ENCODE measurements around the gene DGKD. TPM values are rescaled to one million over a fixed set of nuclear protein-coding genes. Genes with fewer than 3 reads are reported as not detected.

Gene DGKD
- total RNA-seq, 1 experiment from 2014 or later, result 105 TPM

DNA sequence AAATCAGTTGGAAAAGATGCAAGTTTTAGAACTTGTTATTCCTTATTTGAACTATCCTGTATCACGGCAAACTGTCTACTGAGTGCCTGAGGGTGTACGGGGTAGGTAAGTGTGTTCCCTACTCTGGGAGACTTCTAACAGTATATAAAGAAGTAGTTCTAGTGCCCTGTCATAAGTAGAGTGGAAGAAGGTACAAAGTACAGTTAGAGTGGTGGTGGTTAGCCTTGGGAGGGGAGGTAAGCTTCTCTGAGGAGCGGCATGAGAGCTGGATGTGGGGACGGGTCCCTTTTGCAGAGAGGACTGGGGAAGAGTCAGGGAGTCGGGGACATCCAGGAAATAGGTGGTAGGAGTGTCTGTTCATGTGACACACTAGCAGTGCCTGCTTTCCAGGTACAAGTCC, 48.5 kb downstream of the DGKD start:
- DNase-seq, result no peak
- Mint-ChIP-seq H3K4me3 (ENCODE audit: unreplicated experiment) (no peak overlapping the region), H3K9me3 (ENCODE audit: unreplicated experiment) (no peaks in the 10 kb centered on the region), H3K27me3 (ENCODE audit: insufficient read depth, unreplicated experiment) (no peaks in the 10 kb centered on the region), H3K4me1 (ENCODE audit: low read depth, unreplicated experiment) (peaks cover 16% of the 10 kb centered on the region), H3K27ac (ENCODE audit: unreplicated experiment) (peak overlapping the region; percentile 37), H3K36me3 (ENCODE audit: insufficient read depth, unreplicated experiment) (peaks cover 65% of the 10 kb centered on the region)
- Histone ChIP-seq H3K9me3 (no peaks in the 10 kb centered on the region), H3K36me3 (ENCODE audit: control insufficient read depth, insufficient read depth, low read length) (no peaks in the 10 kb centered on the region), H3K4me1 (no peaks in the 10 kb centered on the region), H3K4me3 (ENCODE audit: low read depth, low read length) (no peak overlapping the region), H3K27me3 (replicated peaks; ENCODE audit: control insufficient read depth, insufficient read depth, low read length) (no peaks in the 10 kb centered on the region)
- intact Hi-C loops (cut with micrococcal nuclease; ENCODE audit: unreplicated experiment), result no loop called here
- CTCF ChIA-PET, result no interaction called here
- POLR2A ChIA-PET, result no interaction called here
- BruUV-seq (replicated peaks), result no TSS peak
- TF ChIP-seq, protein P1, sequence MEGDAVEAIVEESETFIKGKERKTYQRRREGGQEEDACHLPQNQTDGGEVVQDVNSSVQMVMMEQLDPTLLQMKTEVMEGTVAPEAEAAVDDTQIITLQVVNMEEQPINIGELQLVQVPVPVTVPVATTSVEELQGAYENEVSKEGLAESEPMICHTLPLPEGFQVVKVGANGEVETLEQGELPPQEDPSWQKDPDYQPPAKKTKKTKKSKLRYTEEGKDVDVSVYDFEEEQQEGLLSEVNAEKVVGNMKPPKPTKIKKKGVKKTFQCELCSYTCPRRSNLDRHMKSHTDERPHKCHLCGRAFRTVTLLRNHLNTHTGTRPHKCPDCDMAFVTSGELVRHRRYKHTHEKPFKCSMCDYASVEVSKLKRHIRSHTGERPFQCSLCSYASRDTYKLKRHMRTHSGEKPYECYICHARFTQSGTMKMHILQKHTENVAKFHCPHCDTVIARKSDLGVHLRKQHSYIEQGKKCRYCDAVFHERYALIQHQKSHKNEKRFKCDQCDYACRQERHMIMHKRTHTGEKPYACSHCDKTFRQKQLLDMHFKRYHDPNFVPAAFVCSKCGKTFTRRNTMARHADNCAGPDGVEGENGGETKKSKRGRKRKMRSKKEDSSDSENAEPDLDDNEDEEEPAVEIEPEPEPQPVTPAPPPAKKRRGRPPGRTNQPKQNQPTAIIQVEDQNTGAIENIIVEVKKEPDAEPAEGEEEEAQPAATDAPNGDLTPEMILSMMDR (IDR thresholded peaks at IDR 0.05; ENCODE audit: insufficient read depth in 1 of 2, low read depth in 1 of 2, low read length in 1 of 2, severe bottlenecking in 1 of 2, unreplicated experiment in 1 of 2), result no peak

DNA sequence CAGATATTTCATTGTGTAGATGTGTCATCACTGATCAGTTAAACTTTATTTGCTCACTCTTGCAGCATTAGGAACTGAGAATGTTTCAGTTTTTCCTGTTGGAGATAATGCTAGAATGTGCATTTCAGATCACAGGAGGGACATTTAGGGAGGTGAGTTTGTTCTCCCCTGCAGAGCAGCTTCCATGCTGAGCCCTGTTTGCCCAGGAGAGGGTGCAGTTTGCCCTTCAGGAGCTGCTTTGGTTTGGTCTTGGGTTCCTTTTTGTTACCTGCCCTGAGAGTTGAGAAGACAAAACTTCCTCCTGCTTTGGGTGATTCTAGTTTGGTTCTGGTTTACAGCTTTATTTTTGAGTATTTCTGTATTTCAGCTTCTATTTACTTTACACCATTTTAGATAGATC, 49.9 kb downstream of the DGKD start:
- TF ChIP-seq, protein P1 (IDR thresholded peaks at IDR 0.05; ENCODE audit: insufficient read depth in 1 of 2, low read depth in 1 of 2, low read length in 1 of 2, severe bottlenecking in 1 of 2, unreplicated experiment in 1 of 2), result peak; percentile 46 to 75
- Mint-ChIP-seq H3K4me1 (ENCODE audit: low read depth, unreplicated experiment) (peaks cover 20% of the 10 kb centered on the region), H3K4me3 (ENCODE audit: unreplicated experiment) (no peak overlapping the region), H3K27me3 (ENCODE audit: insufficient read depth, unreplicated experiment) (no peaks in the 10 kb centered on the region), H3K27ac (ENCODE audit: unreplicated experiment) (peak overlapping the region; percentile 58), H3K36me3 (ENCODE audit: insufficient read depth, unreplicated experiment) (peaks cover 65% of the 10 kb centered on the region), H3K9me3 (ENCODE audit: unreplicated experiment) (no peaks in the 10 kb centered on the region)
- Histone ChIP-seq H3K27me3 (replicated peaks; ENCODE audit: control insufficient read depth, insufficient read depth, low read length) (no peaks in the 10 kb centered on the region), H3K9me3 (no peaks in the 10 kb centered on the region), H3K36me3 (ENCODE audit: control insufficient read depth, insufficient read depth, low read length) (no peaks in the 10 kb centered on the region), H3K4me1 (no peaks in the 10 kb centered on the region), H3K4me3 (ENCODE audit: low read depth, low read length) (no peak overlapping the region)
- POLR2A ChIA-PET, result no interaction called here
- BruUV-seq (replicated peaks), result no TSS peak
- CTCF ChIA-PET, result interaction anchor here (1.0 to 1.2 kb wide), 3 partner anchors 11 to 39 kb away, joined by 3 to 7 read pairs (median 3); no protein-coding TSS in a partner anchor
- DNase-seq, result peak in 1 of 2 experiments; percentile 49
- intact Hi-C loops (cut with micrococcal nuclease; ENCODE audit: unreplicated experiment), result loop anchor here (1.0 kb wide), 1 partner anchor 39 kb away; no protein-coding TSS in a partner anchor

DNA sequence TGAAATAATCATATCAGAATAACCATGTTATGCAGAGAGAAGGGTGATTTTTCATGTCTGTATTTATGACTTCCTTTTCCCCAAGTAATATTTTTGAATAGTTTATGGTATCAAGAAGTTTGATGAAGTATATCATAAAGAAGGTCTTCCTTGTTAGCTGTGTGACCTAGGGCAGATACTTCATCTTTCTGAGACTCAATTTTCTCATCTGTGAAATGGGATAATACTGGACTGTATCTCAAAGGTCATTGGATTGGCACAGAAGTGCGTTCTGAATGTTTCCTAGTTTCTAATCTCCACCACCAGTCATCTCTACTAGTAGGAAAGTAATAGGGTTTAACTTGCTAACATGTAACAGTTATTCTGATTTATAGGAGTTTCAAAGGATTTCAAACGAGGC, 52.6 kb downstream of the DGKD start:
- no peaks in the 10 kb centered on the region for H3K9me3 ChIP-seq
- CTCF ChIA-PET, result interaction anchor here (0.6 kb wide), 1 partner anchor 8 kb away, joined by 3 read pairs; no protein-coding TSS in a partner anchor
- no peak for DNase-seq
- intact Hi-C loops (cut with micrococcal nuclease; ENCODE audit: unreplicated experiment), result no loop called here
- peaks cover 10% of the 10 kb centered on the region for H3K4me1 ChIP-seq
- H3K27me3 ChIP-seq (replicated peaks; ENCODE audit: control insufficient read depth, insufficient read depth, low read length), result no peaks in the 10 kb centered on the region
- H3K36me3 Mint-ChIP-seq (ENCODE audit: insufficient read depth, unreplicated experiment), result peaks cover 51% of the 10 kb centered on the region
- TF ChIP-seq, protein P1 (IDR thresholded peaks at IDR 0.05; ENCODE audit: insufficient read depth in 1 of 2, low read depth in 1 of 2, low read length in 1 of 2, severe bottlenecking in 1 of 2, unreplicated experiment in 1 of 2), result no peak
- no peaks in the 10 kb centered on the region for H3K36me3 ChIP-seq (ENCODE audit: control insufficient read depth, insufficient read depth, low read length)
- H3K27ac Mint-ChIP-seq (ENCODE audit: unreplicated experiment), result no peak overlapping the region
- no peaks in the 10 kb centered on the region for H3K27me3 Mint-ChIP-seq (ENCODE audit: insufficient read depth, unreplicated experiment)
- H3K9me3 Mint-ChIP-seq (ENCODE audit: unreplicated experiment), result no peaks in the 10 kb centered on the region
- peaks cover 22% of the 10 kb centered on the region for H3K4me1 Mint-ChIP-seq (ENCODE audit: low read depth, unreplicated experiment)
- H3K4me3 ChIP-seq (ENCODE audit: low read depth, low read length), result no peak overlapping the region
- POLR2A ChIA-PET, result no interaction called here
- BruUV-seq (replicated peaks), result no TSS peak
- H3K4me3 Mint-ChIP-seq (ENCODE audit: unreplicated experiment), result no peak overlapping the region

Measured in Caco-2 (cell line).